Hypothalamus (tissue), 51 donors: ENCODE measurements around the gene GPR180.
"Not testable (repeated sequence)": the region's sequence is repeated elsewhere in the genome, so short reads cannot be mapped to it uniquely, and the experiment has no call there.

Source experiments
- DNase-seq, 51 donors: peaks; one replicate each; lab custom pipeline; 2025; lab: John Stamatoyannopoulos, UW

Gene GPR180

GRCh38 chr13:94595950-94596574, 5.6 kb upstream of the GPR180 start, which contains the start of gene TGDS:
TGDS (minus strand) TSS chr13:94596152; CDS start chr13:94596136, 16 bp downstream.
- DNase-seq = peak; percentile 15 to 91 (median 76)

GRCh38 chr13:94596575-94596971, 5.1 kb upstream of the GPR180 start:
- DNase-seq = no peak

- no peak for DNase-seq
These were observed 3.4 kb upstream of the GPR180 start for GRCh38 chr13:94598281-94598680.

DNA sequence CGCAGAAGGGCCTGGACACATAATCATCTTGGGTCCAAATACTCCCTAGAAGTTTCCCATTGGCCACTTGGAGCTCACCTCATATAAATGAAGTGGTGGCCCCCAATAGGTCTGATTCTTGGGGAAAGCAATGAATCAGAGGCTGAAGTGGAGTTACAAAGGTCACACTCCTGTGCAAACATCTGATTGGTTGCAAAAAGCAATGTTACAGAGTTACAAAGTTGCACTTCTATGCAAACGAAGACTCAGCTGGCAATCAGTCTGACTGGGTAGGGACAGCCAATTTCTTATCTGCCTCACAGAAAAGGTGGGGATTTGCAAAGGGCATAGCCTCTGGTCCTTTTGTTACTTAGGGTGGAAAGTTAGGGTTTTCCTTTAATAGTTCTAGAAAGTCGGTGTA, 1.8 kb upstream of the GPR180 start:
- no peak for DNase-seq

DNA sequence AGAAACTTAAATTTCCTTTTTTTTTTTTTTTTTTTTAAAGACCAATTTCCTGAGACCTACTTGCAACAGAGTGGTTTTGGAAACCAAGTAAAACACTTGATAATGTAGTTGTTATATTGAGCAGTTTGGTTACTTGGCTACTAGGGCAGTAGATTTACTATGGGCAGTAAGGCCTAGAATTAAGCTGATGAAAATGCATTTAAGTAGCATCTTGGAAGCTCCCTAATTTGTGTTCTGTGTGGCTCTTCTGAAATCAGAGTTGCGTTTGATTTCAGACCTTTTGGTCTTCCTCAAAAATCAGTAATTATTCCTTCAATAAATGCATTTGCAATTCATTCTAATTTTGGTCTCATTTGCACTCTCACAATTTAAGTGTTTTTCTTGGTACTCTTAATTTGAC, 810 bp downstream of the GPR180 start:
- DNase-seq = no peak

GRCh38 chr13:94607056-94607455, 5.4 kb downstream of the GPR180 start:
- DNase-seq = no peak

- DNase-seq = no peak
These were observed 6.3 kb downstream of the GPR180 start for GRCh38 chr13:94607939-94608338.

DNA sequence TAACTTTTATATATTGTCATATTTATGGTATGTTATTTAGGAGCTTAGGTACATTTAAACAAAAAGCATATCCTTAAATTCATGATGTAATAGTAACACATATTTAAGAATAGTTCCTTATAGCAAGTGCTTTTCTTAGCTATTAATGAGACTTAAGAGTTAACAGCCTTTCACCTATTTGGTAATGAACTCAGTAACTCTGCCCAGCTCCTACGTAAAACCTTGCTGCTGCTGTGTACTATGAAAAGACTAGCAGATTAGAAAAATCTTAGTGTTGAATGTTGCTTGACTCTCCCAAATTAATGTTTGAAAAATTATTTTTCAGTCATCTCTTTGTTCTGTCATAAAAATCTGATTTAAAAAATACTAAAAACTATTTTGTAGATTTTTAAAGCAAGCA, 6.9 kb downstream of the GPR180 start:
- DNase-seq = peak in 1 of 51 donors; percentile 9

- peak in 2 of 51 donors; percentile 5 to 15 for DNase-seq
These were observed 7.5 kb downstream of the GPR180 start for GRCh38 chr13:94609196-94609595.

- no peak for DNase-seq
These were observed 8.8 kb downstream of the GPR180 start for GRCh38 chr13:94610475-94610874.

- DNase-seq = no peak
These were observed 10.4 kb downstream of the GPR180 start for GRCh38 chr13:94612050-94612449.

GRCh38 chr13:94613051-94613450, 11.4 kb downstream of the GPR180 start:
- DNase-seq = no peak

DNA sequence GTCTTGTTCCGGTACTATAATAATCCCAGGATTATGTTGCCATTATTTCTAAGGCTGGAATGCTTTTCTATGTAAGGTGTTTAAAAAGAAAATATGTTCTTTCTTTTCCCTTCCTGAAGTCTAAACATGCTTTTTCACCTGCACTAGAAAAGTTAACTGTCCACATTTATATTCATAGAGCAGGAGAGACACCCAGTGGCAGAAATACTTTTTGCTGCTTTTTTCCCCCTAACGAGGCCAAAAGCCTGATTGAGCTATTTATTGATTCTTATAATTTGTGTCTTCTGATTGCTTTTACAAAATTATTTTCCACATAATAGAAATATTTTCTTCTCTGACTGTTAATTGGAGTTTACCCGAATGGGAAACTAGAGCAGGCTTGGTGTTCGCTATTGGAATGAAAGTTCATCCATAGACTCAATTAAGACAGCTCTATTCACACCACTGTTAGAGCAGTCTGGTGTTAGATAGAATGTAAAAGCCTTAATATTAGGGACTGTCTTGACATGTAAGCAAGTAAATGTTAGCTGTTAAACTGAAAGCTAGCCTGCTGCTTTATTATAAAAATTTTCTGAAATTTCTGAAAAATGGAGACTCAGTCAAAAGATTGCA, 15.8 kb downstream of the GPR180 start:
- DNase-seq = peak in 5 of 51 donors; percentile 9 to 55 (median 24)

GRCh38 chr13:94620286-94620896, 18.7 kb downstream of the GPR180 start:
- peak in 4 of 51 donors; percentile 9 to 22 (median 12) for DNase-seq

- no peak for DNase-seq
These were observed 20.7 kb downstream of the GPR180 start for GRCh38 chr13:94622344-94622743.

GRCh38 chr13:94623316-94623715, 21.7 kb downstream of the GPR180 start:
- no peak for DNase-seq

DNA sequence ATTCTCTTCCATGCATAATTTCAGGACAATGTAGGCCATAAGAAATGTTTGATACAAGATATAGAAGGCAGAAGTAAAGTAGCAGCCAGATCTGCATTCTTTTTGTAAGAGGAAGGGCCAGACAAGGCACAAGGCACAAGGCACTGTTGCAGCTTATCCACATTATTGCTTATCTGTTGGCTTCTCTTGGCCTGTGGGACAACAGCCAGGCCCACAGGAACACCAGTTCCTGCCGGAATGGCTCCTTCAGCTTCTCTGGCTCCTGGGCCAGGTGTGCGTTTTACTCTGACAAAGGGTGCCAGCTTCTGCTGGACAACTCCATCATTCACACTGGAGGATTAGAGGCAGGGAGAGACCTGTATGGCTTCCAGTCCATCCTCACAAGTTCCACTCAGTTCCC, 29.2 kb downstream of the GPR180 start:
- DNase-seq = no peak

DNA sequence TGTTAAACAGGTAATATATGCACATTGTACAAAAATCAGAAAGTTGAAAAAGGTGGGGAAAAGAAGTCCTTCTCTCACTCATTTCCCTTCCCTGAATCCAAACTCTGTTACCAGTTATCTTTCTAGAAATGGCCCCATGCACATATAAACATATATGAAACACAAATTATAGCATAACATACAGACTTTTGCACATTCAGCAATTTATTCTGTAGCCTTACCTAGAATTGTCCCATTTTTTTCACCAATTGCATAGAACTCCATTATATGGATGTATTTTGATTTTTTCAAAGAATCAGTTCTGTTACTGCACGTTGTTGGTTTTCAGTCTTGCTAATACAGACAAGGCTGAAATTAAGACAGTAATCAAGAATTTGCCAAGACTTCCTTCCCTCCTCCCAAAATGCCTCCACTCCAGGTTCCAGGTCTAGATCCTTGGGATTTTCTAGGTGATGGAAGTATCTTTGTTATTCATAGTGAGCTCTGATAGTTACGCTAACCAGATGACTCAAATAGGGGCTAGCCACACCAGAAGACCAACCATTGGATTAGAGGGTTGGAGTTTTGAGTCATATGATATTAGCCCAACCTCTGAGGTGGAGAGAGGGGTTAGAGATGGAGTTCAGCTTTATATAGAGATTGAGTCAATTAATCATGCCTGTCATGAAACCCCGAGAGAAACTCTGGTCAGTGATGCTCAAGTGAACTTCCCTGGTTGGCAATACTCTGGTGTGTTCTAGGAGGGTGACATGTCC, 30.7 kb downstream of the GPR180 start:
- no peak for DNase-seq

DNA sequence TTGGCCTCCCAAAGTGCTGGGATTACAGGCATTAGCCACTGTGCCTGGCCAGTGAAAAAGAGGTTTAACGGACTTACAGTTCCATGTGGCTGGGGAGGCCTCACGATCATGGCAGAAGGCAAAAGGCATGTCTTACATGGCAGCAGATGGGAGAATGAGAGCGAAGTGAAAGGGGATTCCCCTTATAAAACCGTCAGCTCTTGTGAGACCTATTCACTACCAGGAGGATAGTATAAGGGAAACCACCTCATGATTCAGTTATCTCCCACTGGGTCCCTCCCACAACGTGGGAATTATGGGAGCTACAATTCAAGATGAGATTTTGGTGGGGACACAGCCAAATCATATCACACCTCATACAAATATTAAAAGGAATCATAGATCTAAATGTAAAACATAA, 34.4 kb downstream of the GPR180 start:
- not testable (repeated sequence) for DNase-seq

DNA sequence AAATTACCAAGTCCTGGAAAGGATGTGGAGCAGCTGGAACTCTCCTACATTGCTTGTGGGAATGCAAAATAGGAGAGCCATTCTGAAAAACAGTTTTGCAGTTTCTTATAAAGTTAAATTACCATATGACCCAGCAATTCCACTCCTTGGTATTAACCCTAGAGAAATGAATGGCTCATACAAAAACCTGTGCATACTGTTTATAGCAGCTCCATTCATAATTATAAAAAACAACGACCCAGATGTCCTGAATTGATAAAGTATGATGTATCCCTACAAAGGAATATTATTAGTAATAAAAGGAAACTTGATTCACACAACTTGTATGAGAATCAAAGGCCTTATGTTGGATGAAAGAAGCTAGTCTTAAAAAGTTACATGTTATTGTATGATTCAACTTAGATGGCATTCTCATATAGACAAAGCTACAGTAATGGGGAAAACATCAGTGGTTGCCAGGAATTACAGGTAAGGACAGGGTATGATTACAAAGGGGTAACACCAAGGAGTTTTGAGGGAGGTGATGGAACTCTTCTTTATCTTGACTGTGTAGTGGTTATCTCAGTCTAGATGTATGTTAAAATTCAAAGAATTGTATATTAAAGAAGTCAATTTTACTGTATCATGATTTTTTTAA, 35.4 kb downstream of the GPR180 start:
- no peak for DNase-seq

GRCh38 chr13:94637677-94638076, 36.0 kb downstream of the GPR180 start:
- DNase-seq = not testable (repeated sequence)
